ENCODE results near the gene TMEM26. TPM values are rescaled to one million over a fixed set of nuclear protein-coding genes. Genes with fewer than 3 reads are reported as not detected.

The TMEM26 gene
- total and polyA plus RNA-seq, 11 donors = 0.07 to 1.1 (median 0.31) TPM

DNA sequence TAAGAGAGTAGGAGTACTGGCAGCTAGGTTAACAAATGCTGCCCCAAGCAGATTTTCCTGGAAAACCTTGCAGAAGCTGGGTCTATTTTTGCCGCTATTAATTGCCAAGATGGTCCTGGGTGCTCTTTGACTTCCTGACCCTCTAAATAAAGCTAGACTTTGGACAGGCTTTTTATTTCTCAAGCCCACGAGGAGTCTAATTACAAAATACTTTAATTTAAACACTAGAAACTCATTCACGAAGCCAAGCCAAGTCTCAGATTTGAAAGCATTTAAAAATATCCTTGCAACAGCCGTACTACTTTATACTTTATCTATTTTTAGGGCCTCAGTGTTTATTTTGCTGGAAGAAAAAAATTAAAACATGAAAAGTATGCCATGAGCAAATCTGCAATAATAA is 45.1 kb downstream of the TMEM26 start:
- no peaks in the 10 kb centered on the region for H3K27me3 ChIP-seq
- intact Hi-C loops (cut with DNase I) = no loop called here
- DNase-seq (no peak), ATAC-seq (no peak)
- H3K36me3 ChIP-seq = no peaks in the 10 kb centered on the region
- no peak overlapping the region for H3K4me3 ChIP-seq
- peaks cover 0 to 11% (median 0%) of the 10 kb centered on the region in 12 donors for H3K4me1 ChIP-seq
- 20 to 45% (median 26%) methylated on average over 4 of the region's 4 CpGs for WGBS, 4 donors
- no peaks in the 10 kb centered on the region for H3K9me3 ChIP-seq
- no peak overlapping the region for H3K27ac ChIP-seq
- no peak for TF ChIP-seq POLR2A (IDR thresholded peaks at IDR 0.05)
- TF ChIP-seq, protein P1, sequence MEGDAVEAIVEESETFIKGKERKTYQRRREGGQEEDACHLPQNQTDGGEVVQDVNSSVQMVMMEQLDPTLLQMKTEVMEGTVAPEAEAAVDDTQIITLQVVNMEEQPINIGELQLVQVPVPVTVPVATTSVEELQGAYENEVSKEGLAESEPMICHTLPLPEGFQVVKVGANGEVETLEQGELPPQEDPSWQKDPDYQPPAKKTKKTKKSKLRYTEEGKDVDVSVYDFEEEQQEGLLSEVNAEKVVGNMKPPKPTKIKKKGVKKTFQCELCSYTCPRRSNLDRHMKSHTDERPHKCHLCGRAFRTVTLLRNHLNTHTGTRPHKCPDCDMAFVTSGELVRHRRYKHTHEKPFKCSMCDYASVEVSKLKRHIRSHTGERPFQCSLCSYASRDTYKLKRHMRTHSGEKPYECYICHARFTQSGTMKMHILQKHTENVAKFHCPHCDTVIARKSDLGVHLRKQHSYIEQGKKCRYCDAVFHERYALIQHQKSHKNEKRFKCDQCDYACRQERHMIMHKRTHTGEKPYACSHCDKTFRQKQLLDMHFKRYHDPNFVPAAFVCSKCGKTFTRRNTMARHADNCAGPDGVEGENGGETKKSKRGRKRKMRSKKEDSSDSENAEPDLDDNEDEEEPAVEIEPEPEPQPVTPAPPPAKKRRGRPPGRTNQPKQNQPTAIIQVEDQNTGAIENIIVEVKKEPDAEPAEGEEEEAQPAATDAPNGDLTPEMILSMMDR (IDR thresholded peaks at IDR 0.05) = no peak

DNA sequence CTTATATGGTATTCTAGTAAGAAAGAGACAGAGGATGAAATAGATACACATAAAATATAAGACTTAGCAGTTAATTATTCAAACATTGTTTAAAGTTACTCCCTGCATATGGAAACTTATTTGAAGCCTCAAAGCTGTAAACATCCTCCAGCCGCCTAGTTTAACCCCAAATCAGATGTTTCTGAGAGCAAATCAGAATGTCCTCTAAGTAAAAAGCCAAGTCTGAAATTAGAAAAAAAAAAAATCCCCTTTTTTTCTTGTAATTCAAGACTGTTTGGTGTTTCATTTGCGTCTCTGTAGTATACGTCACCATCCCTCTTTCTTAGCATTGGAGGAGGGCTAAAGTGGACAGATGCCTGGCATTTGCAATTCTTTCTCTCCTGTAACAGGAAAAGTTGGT is 46.4 kb downstream of the TMEM26 start:
- H3K9me3 ChIP-seq = no peaks in the 10 kb centered on the region
- H3K4me1 ChIP-seq = peaks cover 0 to 11% (median 0%) of the 10 kb centered on the region in 12 donors
- no peak overlapping the region for H3K4me3 ChIP-seq
- ATAC-seq (no peak), DNase-seq (no peak)
- H3K27me3 ChIP-seq = no peaks in the 10 kb centered on the region
- H3K36me3 ChIP-seq = no peaks in the 10 kb centered on the region
- 87 to 92% (median 89%) methylated on average over 3 of the region's 3 CpGs for WGBS, 4 donors
- intact Hi-C loops (cut with DNase I) = no loop called here
- H3K27ac ChIP-seq = no peak overlapping the region
- no peak for TF ChIP-seq POLR2A (IDR thresholded peaks at IDR 0.05)
- TF ChIP-seq, protein P1 (IDR thresholded peaks at IDR 0.05) = no peak

DNA sequence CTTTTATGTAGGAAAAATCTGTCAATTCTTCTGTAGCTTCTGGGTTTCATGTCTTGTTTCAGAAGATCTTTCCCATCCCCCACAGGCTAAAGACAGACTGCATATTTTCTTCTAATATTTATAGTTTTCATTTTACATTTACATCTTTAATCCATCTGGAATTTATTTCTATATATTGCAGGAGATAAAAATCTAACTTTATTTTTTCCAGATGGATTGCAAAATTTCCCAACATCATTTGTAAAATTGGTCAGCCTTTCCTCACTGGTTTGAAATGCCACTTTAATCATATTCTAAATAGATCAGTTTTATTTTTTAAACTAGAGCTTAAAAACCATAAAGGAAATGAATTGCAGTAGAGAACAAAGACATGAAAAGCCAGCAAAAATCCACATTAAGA is 46.9 kb downstream of the TMEM26 start:
- Histone ChIP-seq H3K4me1 (peaks cover 0 to 11% (median 0%) of the 10 kb centered on the region in 12 donors), H3K9me3 (no peaks in the 10 kb centered on the region), H3K27ac (no peak overlapping the region), H3K36me3 (no peaks in the 10 kb centered on the region), H3K4me3 (no peak overlapping the region), H3K27me3 (no peaks in the 10 kb centered on the region)
- ATAC-seq (no peak), DNase-seq (no peak)
- intact Hi-C loops (cut with DNase I) = no loop called here
- TF ChIP-seq, protein P1 (IDR thresholded peaks at IDR 0.05) = no peak
- TF ChIP-seq POLR2A (IDR thresholded peaks at IDR 0.05) = no peak

DNA sequence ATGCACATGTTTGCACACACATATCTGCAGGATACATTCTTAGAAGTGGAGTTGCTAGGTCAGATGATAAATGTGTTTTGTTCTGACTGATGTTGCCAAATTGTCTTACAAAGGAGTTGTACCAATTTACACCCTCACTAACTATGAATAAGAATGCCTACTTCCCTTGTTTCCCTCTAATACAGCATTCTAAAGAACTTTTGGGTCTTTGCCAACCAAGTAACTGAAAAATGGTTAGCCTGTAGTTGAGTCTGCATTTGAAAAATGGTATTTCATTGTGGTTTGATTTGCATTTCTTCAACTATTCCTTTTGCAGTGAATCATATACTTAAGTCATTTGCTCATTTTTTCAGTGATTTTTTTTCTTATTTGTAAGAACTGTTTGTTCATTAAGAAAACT is 48.4 kb downstream of the TMEM26 start:
- peaks cover 0 to under 1% (median 0%) of the 10 kb centered on the region in 9 donors for H3K27me3 ChIP-seq
- ATAC-seq (no peak), DNase-seq (no peak)
- H3K9me3 ChIP-seq = no peaks in the 10 kb centered on the region
- intact Hi-C loops (cut with DNase I) = no loop called here
- peaks cover 0 to 11% (median 0%) of the 10 kb centered on the region in 12 donors for H3K4me1 ChIP-seq
- no peak overlapping the region for H3K4me3 ChIP-seq
- TF ChIP-seq, protein P1 (IDR thresholded peaks at IDR 0.05) = no peak
- TF ChIP-seq POLR2A (IDR thresholded peaks at IDR 0.05) = no peak
- H3K36me3 ChIP-seq = no peaks in the 10 kb centered on the region
- H3K27ac ChIP-seq = no peak overlapping the region

All from heart left ventricle (tissue), 16 donors.